Measurements from ENCODE around the gene SORBS2.
"Not testable (repeated sequence)": the region's sequence is repeated elsewhere in the genome, so short reads cannot be mapped to it uniquely, and the experiment has no call there.

Gene SORBS2

GRCh38 chr4:185562531-185562930, 249.5 kb downstream of the SORBS2 start:
- no peaks in the 10 kb centered on the region for H3K36me3 ChIP-seq (replicated peaks; ENCODE audit: low read depth, low read length)
- H3K27me3 ChIP-seq (ENCODE audit: low read depth, low read length): no peaks in the 10 kb centered on the region
- TF ChIP-seq CTCF (IDR thresholded peaks at IDR 0.05; ENCODE audit: low read depth, low read length): no peak
- TF ChIP-seq EZH2phosphoT487 (IDR thresholded peaks at IDR 0.05; ENCODE audit: low read depth): no peak

GRCh38 chr4:185560316-185560715, 251.7 kb downstream of the SORBS2 start:
- no peaks in the 10 kb centered on the region for H3K4me1 ChIP-seq (ENCODE audit: low read length)
- no peak overlapping the region for H3K9ac ChIP-seq (ENCODE audit: low read length)
- H3K27me3 ChIP-seq (ENCODE audit: low read depth, low read length): no peaks in the 10 kb centered on the region
- no peaks in the 10 kb centered on the region for H3K79me2 ChIP-seq (ENCODE audit: low read length)
- H3K9me3 ChIP-seq (ENCODE audit: insufficient read depth, low read length): no peaks in the 10 kb centered on the region
- no peak overlapping the region for H3K4me2 ChIP-seq (ENCODE audit: low read length)
- no peaks in the 10 kb centered on the region for H4K20me1 ChIP-seq (ENCODE audit: insufficient read depth, low read length)
- TF ChIP-seq EZH2phosphoT487 (IDR thresholded peaks at IDR 0.05; ENCODE audit: low read depth): no peak
- H3K36me3 ChIP-seq (replicated peaks; ENCODE audit: low read depth, low read length): no peaks in the 10 kb centered on the region
- H2AFZ ChIP-seq (ENCODE audit: low read depth, low read length): no peak overlapping the region
- H3K4me3 ChIP-seq (ENCODE audit: low read length): no peak overlapping the region
- H3K27ac ChIP-seq (ENCODE audit: low read length): no peak overlapping the region

More at GRCh38 chr4:185562531-185562930, 249.5 kb downstream of the SORBS2 start:
- H3K4me1 ChIP-seq (ENCODE audit: low read length): no peaks in the 10 kb centered on the region
- H3K4me3 ChIP-seq (ENCODE audit: low read length): no peak overlapping the region
- H3K27ac ChIP-seq (ENCODE audit: low read length): no peak overlapping the region
- no peak overlapping the region for H3K9ac ChIP-seq (ENCODE audit: low read length)
- H3K79me2 ChIP-seq (ENCODE audit: low read length): no peaks in the 10 kb centered on the region
- H4K20me1 ChIP-seq (ENCODE audit: insufficient read depth, low read length): no peaks in the 10 kb centered on the region
- H2AFZ ChIP-seq (ENCODE audit: low read depth, low read length): no peak overlapping the region
- H3K9me3 ChIP-seq (ENCODE audit: insufficient read depth, low read length): no peaks in the 10 kb centered on the region
- H3K4me2 ChIP-seq (ENCODE audit: low read length): no peak overlapping the region

GRCh38 chr4:185559915-185560281, 252.1 kb downstream of the SORBS2 start:
- H3K27ac ChIP-seq (ENCODE audit: low read length): no peak overlapping the region
- H3K79me2 ChIP-seq (ENCODE audit: low read length): no peaks in the 10 kb centered on the region
- no peak overlapping the region for H3K4me3 ChIP-seq (ENCODE audit: low read length)
- H2AFZ ChIP-seq (ENCODE audit: low read depth, low read length): no peak overlapping the region
- H4K20me1 ChIP-seq (ENCODE audit: insufficient read depth, low read length): no peaks in the 10 kb centered on the region
- no peak overlapping the region for H3K4me2 ChIP-seq (ENCODE audit: low read length)
- no peaks in the 10 kb centered on the region for H3K9me3 ChIP-seq (ENCODE audit: insufficient read depth, low read length)
- no peak overlapping the region for H3K9ac ChIP-seq (ENCODE audit: low read length)
- TF ChIP-seq EZH2phosphoT487 (IDR thresholded peaks at IDR 0.05; ENCODE audit: low read depth): no peak
- H3K27me3 ChIP-seq (ENCODE audit: low read depth, low read length): no peaks in the 10 kb centered on the region
- H3K4me1 ChIP-seq (ENCODE audit: low read length): no peaks in the 10 kb centered on the region
- H3K36me3 ChIP-seq (replicated peaks; ENCODE audit: low read depth, low read length): no peaks in the 10 kb centered on the region

GRCh38 chr4:185559251-185559914, 252.6 kb downstream of the SORBS2 start:
- not testable (repeated sequence) for H3K79me2 ChIP-seq (ENCODE audit: low read length); H3K4me2 ChIP-seq (ENCODE audit: low read length); H4K20me1 ChIP-seq (ENCODE audit: insufficient read depth, low read length)

GRCh38 chr4:185554365-185555126, 257.4 kb downstream of the SORBS2 start:
- H3K4me2 ChIP-seq (ENCODE audit: low read length): no peak overlapping the region
- no peaks in the 10 kb centered on the region for H4K20me1 ChIP-seq (ENCODE audit: insufficient read depth, low read length)
- no peaks in the 10 kb centered on the region for H3K36me3 ChIP-seq (replicated peaks; ENCODE audit: low read depth, low read length)
- H3K4me3 ChIP-seq (ENCODE audit: low read length): no peak overlapping the region
- TF ChIP-seq EZH2phosphoT487 (IDR thresholded peaks at IDR 0.05; ENCODE audit: low read depth): no peak
- TF ChIP-seq CTCF (IDR thresholded peaks at IDR 0.05; ENCODE audit: low read depth, low read length): no peak
- no peak overlapping the region for H2AFZ ChIP-seq (ENCODE audit: low read depth, low read length)
- H3K4me1 ChIP-seq (ENCODE audit: low read length): no peaks in the 10 kb centered on the region
- H3K9ac ChIP-seq (ENCODE audit: low read length): no peak overlapping the region
- H3K27me3 ChIP-seq (ENCODE audit: low read depth, low read length): no peaks in the 10 kb centered on the region
- no peak overlapping the region for H3K27ac ChIP-seq (ENCODE audit: low read length)
- H3K9me3 ChIP-seq (ENCODE audit: insufficient read depth, low read length): no peaks in the 10 kb centered on the region
- H3K79me2 ChIP-seq (ENCODE audit: low read length): no peaks in the 10 kb centered on the region

More at GRCh38 chr4:185559251-185559914, 252.6 kb downstream of the SORBS2 start:
- H3K4me3 ChIP-seq (ENCODE audit: low read length); H3K27ac ChIP-seq (ENCODE audit: low read length); H3K4me1 ChIP-seq (ENCODE audit: low read length); H2AFZ ChIP-seq (ENCODE audit: low read depth, low read length); H3K36me3 ChIP-seq (replicated peaks; ENCODE audit: low read depth, low read length); H3K27me3 ChIP-seq (ENCODE audit: low read depth, low read length); H3K9ac ChIP-seq (ENCODE audit: low read length); H3K9me3 ChIP-seq (ENCODE audit: insufficient read depth, low read length): not testable (repeated sequence)
